Activated T-cell treated with anti-CD3 and anti-CD28 coated beads, Interleukin-2, amount 50 U/mL, for 72 hours (primary cell): ENCODE results near the gene RBBP4. TPM values are rescaled to one million over a fixed set of nuclear protein-coding genes. Genes with fewer than 3 reads are reported as not detected.
"Not testable (repeated sequence)": the region's sequence is repeated elsewhere in the genome, so short reads cannot be mapped to it uniquely, and the experiment has no call there.

Source experiments
- ATAC-seq, 2 donors: fragments of 150-1000 bp; cut with Tn5 transposase; replicated peaks in 1 of 2; 2 replicates each; pipeline ENCODE4 v1.10.0; 2021; ENCODE audit warnings: moderate library complexity in 2 of 2, mild to moderate bottlenecking in 1 of 2
- DNase-seq, 2 donors: peaks; one replicate each; pipeline ENCODE4 v3.0.0; 2021 to 2022; ENCODE audit warnings: mixed read lengths in 1 of 2
- H3K27ac Mint-ChIP-seq: one replicate; pipeline ENCODE4 v1.8.0; 2022; ENCODE audit warnings: mild to moderate bottlenecking, moderate library complexity, mixed read lengths
- H3K27me3 Mint-ChIP-seq: one replicate; pipeline ENCODE4 v1.8.0; 2022; ENCODE audit warnings: low read depth, mixed read lengths
- H3K36me3 Mint-ChIP-seq, 2 donors: one replicate each; pipeline ENCODE4 v1.8.0; 2022; ENCODE audit warnings: mixed read lengths in 2 of 2, mild to moderate bottlenecking in 1 of 2; ENCODE audit not compliant: insufficient read depth in 2 of 2
- H3K4me1 Mint-ChIP-seq: one replicate; pipeline ENCODE4 v1.8.0; 2022; ENCODE audit warnings: low read depth, mixed read lengths
- H3K4me3 Mint-ChIP-seq, 2 donors: one replicate each; pipeline ENCODE4 v1.8.0; 2022; ENCODE audit warnings: mild to moderate bottlenecking in 2 of 2, mixed read lengths in 2 of 2, moderate library complexity in 2 of 2
- H3K9me3 Mint-ChIP-seq, 2 donors: one replicate each; pipeline ENCODE4 v1.8.0; 2022; ENCODE audit warnings: mixed read lengths in 2 of 2
- total RNA-seq, 2 donors: library from RNA; stranded (reverse); gene quantifications; one replicate each; pipeline ENCODE4 v1.2.3, GENCODE V29; 2022

The RBBP4 gene
- total RNA-seq, 2 donors from 2014 or later = 252 to 274 TPM

GRCh38 chr1:32706491-32706890 is 55.5 kb downstream of the RBBP4 start:
- Mint-ChIP-seq H3K36me3 (peaks cover 0 to 3% of the 10 kb centered on the region in 2 donors), H3K27ac (no peak overlapping the region), H3K4me1 (peaks cover 8% of the 10 kb centered on the region), H3K9me3 (no peaks in the 10 kb centered on the region), H3K27me3 (peaks cover 28% of the 10 kb centered on the region), H3K4me3 (no peak overlapping the region)
- DNase-seq = no peak
- no peak for ATAC-seq

GRCh38 chr1:32709075-32709474 is 58.1 kb downstream of the RBBP4 start:
- Mint-ChIP-seq H3K4me3 (no peak overlapping the region), H3K4me1 (peaks cover 7% of the 10 kb centered on the region), H3K27ac (no peak overlapping the region), H3K9me3 (no peaks in the 10 kb centered on the region), H3K27me3 (peaks cover 13% of the 10 kb centered on the region), H3K36me3 (no peaks in the 10 kb centered on the region)
- ATAC-seq (no peak), DNase-seq (no peak)

GRCh38 chr1:32709476-32709875 is 58.5 kb downstream of the RBBP4 start:
- Mint-ChIP-seq H3K36me3 (no peaks in the 10 kb centered on the region), H3K4me1 (peaks cover 7% of the 10 kb centered on the region), H3K4me3 (no peak overlapping the region), H3K9me3 (no peaks in the 10 kb centered on the region), H3K27me3 (peaks cover 13% of the 10 kb centered on the region), H3K27ac (no peak overlapping the region)
- no peak for DNase-seq
- ATAC-seq = no peak

GRCh38 chr1:32711221-32711620 is 60.2 kb downstream of the RBBP4 start:
- DNase-seq, H3K27ac Mint-ChIP-seq, H3K36me3 Mint-ChIP-seq, H3K4me3 Mint-ChIP-seq, H3K9me3 Mint-ChIP-seq, ATAC-seq, H3K27me3 Mint-ChIP-seq: not testable (repeated sequence)
- peaks cover 11% of the 10 kb centered on the region for H3K4me1 Mint-ChIP-seq

GRCh38 chr1:32713081-32713480 is 62.1 kb downstream of the RBBP4 start:
- peaks cover 21% of the 10 kb centered on the region for H3K4me1 Mint-ChIP-seq
- H3K27ac Mint-ChIP-seq = no peak overlapping the region
- no peaks in the 10 kb centered on the region for H3K9me3 Mint-ChIP-seq
- no peaks in the 10 kb centered on the region for H3K36me3 Mint-ChIP-seq
- DNase-seq = no peak
- peak overlapping the region; percentile 2 to 47 for H3K4me3 Mint-ChIP-seq
- no peaks in the 10 kb centered on the region for H3K27me3 Mint-ChIP-seq
- ATAC-seq = no peak

GRCh38 chr1:32714277-32714676 is 63.3 kb downstream of the RBBP4 start:
- no peak for ATAC-seq
- Mint-ChIP-seq H3K4me3 (no peak overlapping the region), H3K27me3 (no peaks in the 10 kb centered on the region)

GRCh38 chr1:32715901-32716311 is 64.9 kb downstream of the RBBP4 start:
- Mint-ChIP-seq H3K27me3 (no peaks in the 10 kb centered on the region), H3K4me1 (peaks cover 21% of the 10 kb centered on the region), H3K27ac (no peak overlapping the region), H3K4me3 (peak overlapping the region in 1 of 2 donors; percentile 31), H3K36me3 (no peaks in the 10 kb centered on the region), H3K9me3 (no peaks in the 10 kb centered on the region)
- ATAC-seq (no peak), DNase-seq (no peak)

More at GRCh38 chr1:32714277-32714676, 63.3 kb downstream of the RBBP4 start:
- no peaks in the 10 kb centered on the region for H3K9me3 Mint-ChIP-seq
- no peaks in the 10 kb centered on the region for H3K36me3 Mint-ChIP-seq
- no peak overlapping the region for H3K27ac Mint-ChIP-seq
- H3K4me1 Mint-ChIP-seq = peaks cover 21% of the 10 kb centered on the region
- no peak for DNase-seq

- peak; percentile 78 to 83 for DNase-seq
- peak; percentile 84 to 87 for ATAC-seq
- Mint-ChIP-seq H3K36me3 (no peaks in the 10 kb centered on the region), H3K27me3 (peaks cover 3% of the 10 kb centered on the region), H3K27ac (no peak overlapping the region), H3K9me3 (no peaks in the 10 kb centered on the region), H3K4me3 (peak overlapping the region in 1 of 2 donors; percentile 31), H3K4me1 (peaks cover 21% of the 10 kb centered on the region)
These were observed 65.5 kb downstream of the RBBP4 start for GRCh38 chr1:32716312-32717148.

- no peak for DNase-seq
- H3K4me1 Mint-ChIP-seq = peaks cover 14% of the 10 kb centered on the region
- peaks cover 5% of the 10 kb centered on the region for H3K27me3 Mint-ChIP-seq
- ATAC-seq = no peak
- H3K4me3 Mint-ChIP-seq = no peak overlapping the region
- no peak overlapping the region for H3K27ac Mint-ChIP-seq
- no peaks in the 10 kb centered on the region for H3K36me3 Mint-ChIP-seq
- no peaks in the 10 kb centered on the region for H3K9me3 Mint-ChIP-seq
These were observed 66.5 kb downstream of the RBBP4 start for GRCh38 chr1:32717503-32717902.

GRCh38 chr1:32718036-32718435 is 67.0 kb downstream of the RBBP4 start:
- peaks cover 14% of the 10 kb centered on the region for H3K4me1 Mint-ChIP-seq
- H3K36me3 Mint-ChIP-seq = no peaks in the 10 kb centered on the region
- H3K4me3 Mint-ChIP-seq = no peak overlapping the region
- peaks cover 5% of the 10 kb centered on the region for H3K27me3 Mint-ChIP-seq
- ATAC-seq = no peak
- no peaks in the 10 kb centered on the region for H3K9me3 Mint-ChIP-seq
- no peak for DNase-seq
- H3K27ac Mint-ChIP-seq = no peak overlapping the region

- peaks cover 14% of the 10 kb centered on the region for H3K4me1 Mint-ChIP-seq
- peaks cover 5% of the 10 kb centered on the region for H3K27me3 Mint-ChIP-seq
- DNase-seq = no peak
- ATAC-seq = no peak
- H3K4me3 Mint-ChIP-seq = no peak overlapping the region
- H3K27ac Mint-ChIP-seq = no peak overlapping the region
- no peaks in the 10 kb centered on the region for H3K36me3 Mint-ChIP-seq
- H3K9me3 Mint-ChIP-seq = no peaks in the 10 kb centered on the region
These were observed 67.5 kb downstream of the RBBP4 start for GRCh38 chr1:32718527-32718926.

GRCh38 chr1:32719681-32720275 is 68.8 kb downstream of the RBBP4 start:
- Mint-ChIP-seq H3K27me3 (peaks cover 5% of the 10 kb centered on the region), H3K36me3 (no peaks in the 10 kb centered on the region), H3K27ac (no peak overlapping the region), H3K4me3 (no peak overlapping the region), H3K9me3 (no peaks in the 10 kb centered on the region), H3K4me1 (peaks cover 17% of the 10 kb centered on the region)
- DNase-seq (no peak), ATAC-seq (no peak)

- H3K36me3 Mint-ChIP-seq = no peaks in the 10 kb centered on the region
- H3K27me3 Mint-ChIP-seq = peaks cover 19% of the 10 kb centered on the region
- H3K27ac Mint-ChIP-seq = no peak overlapping the region
- DNase-seq (no peak), ATAC-seq (peak; percentile 31 to 39)
- no peak overlapping the region for H3K4me3 Mint-ChIP-seq
- H3K9me3 Mint-ChIP-seq = no peaks in the 10 kb centered on the region
- peaks cover 19% of the 10 kb centered on the region for H3K4me1 Mint-ChIP-seq
These were observed 73.9 kb downstream of the RBBP4 start for GRCh38 chr1:32724678-32725614.
